Mucosa of stomach (tissue), 1 donor: ENCODE results near the gene C1orf21.

Experiments used
- H3K27me3 ChIP-seq: one replicate; pipeline ENCODE4 v1.7.0; 2013; ENCODE audit warnings: mild to moderate bottlenecking, low read length; ENCODE audit not compliant: control insufficient read depth, insufficient read depth
- H3K36me3 ChIP-seq: one replicate; pipeline ENCODE4 v1.7.0; 2013; ENCODE audit warnings: low read length; ENCODE audit not compliant: control insufficient read depth, insufficient read depth
- H3K4me1 ChIP-seq: one replicate; pipeline ENCODE4 v1.7.0; 2013; ENCODE audit warnings: mild to moderate bottlenecking, low read length; ENCODE audit not compliant: control insufficient read depth, insufficient read depth
- H3K4me3 ChIP-seq: one replicate; pipeline ENCODE4 v1.7.0; 2013; ENCODE audit warnings: low read length
- H3K9ac ChIP-seq: one replicate; pipeline ENCODE4 v1.7.0; 2013; ENCODE audit warnings: mild to moderate bottlenecking, low read length, moderate library complexity
- H3K9me3 ChIP-seq: one replicate; pipeline ENCODE4 v1.7.0; 2013; ENCODE audit warnings: mild to moderate bottlenecking, low read length, moderate library complexity; ENCODE audit not compliant: control insufficient read depth
- donor health status: Pancreatic carcinoma.

Gene C1orf21

DNA sequence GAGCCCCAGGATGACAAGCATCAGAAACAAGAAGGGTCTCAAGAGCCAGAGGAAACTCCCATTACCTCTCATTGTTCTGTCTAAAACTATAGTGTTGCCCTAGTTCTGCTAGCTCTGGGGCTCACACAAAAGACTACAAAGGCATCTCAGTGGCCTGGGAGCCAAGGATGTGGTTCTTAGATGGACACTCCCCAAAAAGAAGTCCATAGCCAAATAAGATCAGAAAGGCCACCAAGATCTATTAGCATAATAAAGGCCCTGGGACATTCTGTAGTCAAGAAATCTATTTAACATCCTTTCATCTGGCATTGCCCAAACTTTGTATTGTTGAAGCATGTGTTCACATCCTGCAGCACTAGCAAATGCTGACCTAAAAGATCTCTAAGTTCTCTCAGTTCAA, 268.4 kb downstream of the C1orf21 start:
- no peaks in the 10 kb centered on the region for H3K36me3 ChIP-seq
- no peaks in the 10 kb centered on the region for H3K27me3 ChIP-seq
- no peak overlapping the region for H3K4me3 ChIP-seq
- no peaks in the 10 kb centered on the region for H3K9me3 ChIP-seq
- H3K4me1 ChIP-seq = peaks cover 3% of the 10 kb centered on the region
- H3K9ac ChIP-seq = no peak overlapping the region

DNA sequence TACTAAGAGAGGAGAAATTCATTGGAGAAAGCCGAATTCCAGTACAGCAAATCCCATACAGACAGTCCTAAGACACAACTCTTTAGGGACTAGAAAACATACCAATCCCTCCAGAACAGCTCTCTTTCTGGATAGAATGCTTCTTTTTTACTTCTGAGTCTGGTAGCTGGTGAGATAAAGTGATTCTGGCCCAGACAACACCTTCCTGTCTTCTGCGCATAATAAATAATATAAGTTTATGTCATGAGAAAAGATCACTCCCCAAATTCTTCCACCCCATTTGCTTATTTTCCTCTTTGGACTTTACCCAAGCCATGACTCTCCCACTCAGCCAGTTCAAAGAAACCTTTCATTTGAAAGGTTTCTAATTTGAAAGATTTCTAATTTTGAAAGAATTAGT, 269.4 kb downstream of the C1orf21 start:
- Histone ChIP-seq H3K27me3 (no peaks in the 10 kb centered on the region), H3K36me3 (no peaks in the 10 kb centered on the region), H3K9me3 (no peaks in the 10 kb centered on the region), H3K4me3 (no peak overlapping the region), H3K9ac (no peak overlapping the region), H3K4me1 (no peaks in the 10 kb centered on the region)

GRCh38 chr1:184658055-184658454, 271.2 kb downstream of the C1orf21 start:
- Histone ChIP-seq H3K36me3 (no peaks in the 10 kb centered on the region), H3K4me1 (no peaks in the 10 kb centered on the region), H3K9ac (no peak overlapping the region)

GRCh38 chr1:184660462-184661191, 273.8 kb downstream of the C1orf21 start:
- H3K36me3 ChIP-seq = no peaks in the 10 kb centered on the region
- H3K9me3 ChIP-seq = no peaks in the 10 kb centered on the region
- peaks cover 5% of the 10 kb centered on the region for H3K4me1 ChIP-seq
- no peaks in the 10 kb centered on the region for H3K27me3 ChIP-seq
- H3K4me3 ChIP-seq = no peak overlapping the region
- no peak overlapping the region for H3K9ac ChIP-seq

More at GRCh38 chr1:184658055-184658454, 271.2 kb downstream of the C1orf21 start:
- H3K27me3 ChIP-seq = no peaks in the 10 kb centered on the region
- no peaks in the 10 kb centered on the region for H3K9me3 ChIP-seq
- no peak overlapping the region for H3K4me3 ChIP-seq

GRCh38 chr1:184661801-184662200, 275.0 kb downstream of the C1orf21 start:
- Histone ChIP-seq H3K4me3 (no peak overlapping the region), H3K36me3 (no peaks in the 10 kb centered on the region), H3K4me1 (peaks cover 5% of the 10 kb centered on the region), H3K27me3 (no peaks in the 10 kb centered on the region), H3K9me3 (no peaks in the 10 kb centered on the region), H3K9ac (no peak overlapping the region)

DNA sequence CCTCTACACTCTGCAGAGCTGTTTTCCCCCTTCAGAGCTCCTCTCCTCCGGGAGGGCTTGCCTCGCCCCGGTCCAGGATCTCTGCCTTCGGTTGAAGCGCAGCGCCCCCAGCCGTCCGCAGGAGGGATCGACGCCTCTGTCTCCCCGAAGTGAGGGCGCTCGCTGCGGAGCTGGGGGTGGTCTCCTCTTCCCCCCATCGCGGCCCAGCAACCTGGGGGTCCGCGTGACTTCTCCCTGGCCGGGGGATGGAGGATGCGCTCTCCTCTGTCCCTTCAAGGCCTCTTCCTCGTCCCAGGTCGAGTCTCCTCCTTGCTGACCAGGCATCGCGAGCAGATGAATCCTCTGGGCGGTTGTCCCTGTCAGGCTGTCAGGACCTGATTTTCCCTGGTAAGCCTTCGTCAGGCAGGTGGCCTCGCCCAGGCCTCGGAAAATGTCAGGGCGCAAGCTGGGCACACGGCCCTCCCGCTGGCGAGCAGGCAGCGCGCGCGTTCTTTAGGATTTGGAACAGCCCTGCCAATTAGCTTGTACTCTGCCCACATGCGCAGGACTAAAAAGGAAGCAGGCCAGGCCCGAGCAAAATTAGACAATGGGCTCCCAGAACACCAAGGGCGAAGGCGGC, 277.3 kb downstream of the C1orf21 start:
- Histone ChIP-seq H3K4me3 (peak overlapping the region; percentile 51), H3K9me3 (no peaks in the 10 kb centered on the region), H3K9ac (peak overlapping the region; percentile 56), H3K4me1 (peaks cover 5% of the 10 kb centered on the region), H3K36me3 (no peaks in the 10 kb centered on the region), H3K27me3 (no peaks in the 10 kb centered on the region)

- no peak overlapping the region for H3K9ac ChIP-seq
- peaks cover 5% of the 10 kb centered on the region for H3K4me1 ChIP-seq
- H3K9me3 ChIP-seq = no peaks in the 10 kb centered on the region
- H3K4me3 ChIP-seq = no peak overlapping the region
- no peaks in the 10 kb centered on the region for H3K27me3 ChIP-seq
- H3K36me3 ChIP-seq = no peaks in the 10 kb centered on the region
These were observed 277.8 kb downstream of the C1orf21 start for GRCh38 chr1:184664661-184665060.

DNA sequence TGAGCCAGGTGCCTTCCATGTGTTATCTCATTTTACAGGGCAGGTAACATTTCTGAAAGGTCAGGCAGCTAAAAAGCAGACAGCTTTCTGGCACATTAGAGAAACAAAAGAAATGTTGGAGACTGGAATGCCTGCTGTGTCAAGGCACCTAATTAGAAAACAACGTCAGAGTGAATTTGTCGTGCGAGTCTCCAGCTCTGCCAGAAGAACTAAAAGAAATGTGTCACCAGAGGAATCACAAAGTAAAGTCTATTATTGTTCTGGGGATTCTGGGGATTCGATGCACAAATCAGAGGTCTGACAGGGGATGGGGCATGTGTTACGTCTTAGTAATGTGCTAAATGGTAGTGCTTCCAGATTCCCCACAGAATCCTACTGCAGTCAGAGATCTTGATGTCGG, 278.5 kb downstream of the C1orf21 start:
- no peak overlapping the region for H3K4me3 ChIP-seq
- no peaks in the 10 kb centered on the region for H3K9me3 ChIP-seq
- H3K9ac ChIP-seq = no peak overlapping the region
- no peaks in the 10 kb centered on the region for H3K27me3 ChIP-seq
- peaks cover 5% of the 10 kb centered on the region for H3K4me1 ChIP-seq
- H3K36me3 ChIP-seq = no peaks in the 10 kb centered on the region

DNA sequence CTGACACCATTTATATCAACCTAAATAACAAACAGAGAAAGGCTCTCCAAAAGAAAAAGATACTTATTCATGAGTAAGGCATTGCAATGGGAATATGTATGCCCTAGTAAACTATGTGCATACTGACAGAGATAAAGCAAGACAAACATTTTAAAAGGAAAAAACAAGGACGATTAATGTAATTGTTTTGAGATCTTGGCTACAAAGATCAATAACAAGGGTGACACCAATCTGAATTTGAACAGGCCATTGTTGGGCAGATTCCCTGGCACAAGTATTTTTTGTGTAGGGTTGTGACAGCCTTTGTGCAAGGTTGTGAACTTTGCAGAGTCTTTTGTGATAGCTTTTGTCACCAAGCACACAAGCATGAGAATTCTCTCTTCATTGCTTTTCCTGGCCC, 282.6 kb downstream of the C1orf21 start:
- Histone ChIP-seq H3K9ac (no peak overlapping the region), H3K36me3 (no peaks in the 10 kb centered on the region), H3K27me3 (no peaks in the 10 kb centered on the region), H3K4me1 (no peaks in the 10 kb centered on the region), H3K9me3 (no peaks in the 10 kb centered on the region), H3K4me3 (no peak overlapping the region)

DNA sequence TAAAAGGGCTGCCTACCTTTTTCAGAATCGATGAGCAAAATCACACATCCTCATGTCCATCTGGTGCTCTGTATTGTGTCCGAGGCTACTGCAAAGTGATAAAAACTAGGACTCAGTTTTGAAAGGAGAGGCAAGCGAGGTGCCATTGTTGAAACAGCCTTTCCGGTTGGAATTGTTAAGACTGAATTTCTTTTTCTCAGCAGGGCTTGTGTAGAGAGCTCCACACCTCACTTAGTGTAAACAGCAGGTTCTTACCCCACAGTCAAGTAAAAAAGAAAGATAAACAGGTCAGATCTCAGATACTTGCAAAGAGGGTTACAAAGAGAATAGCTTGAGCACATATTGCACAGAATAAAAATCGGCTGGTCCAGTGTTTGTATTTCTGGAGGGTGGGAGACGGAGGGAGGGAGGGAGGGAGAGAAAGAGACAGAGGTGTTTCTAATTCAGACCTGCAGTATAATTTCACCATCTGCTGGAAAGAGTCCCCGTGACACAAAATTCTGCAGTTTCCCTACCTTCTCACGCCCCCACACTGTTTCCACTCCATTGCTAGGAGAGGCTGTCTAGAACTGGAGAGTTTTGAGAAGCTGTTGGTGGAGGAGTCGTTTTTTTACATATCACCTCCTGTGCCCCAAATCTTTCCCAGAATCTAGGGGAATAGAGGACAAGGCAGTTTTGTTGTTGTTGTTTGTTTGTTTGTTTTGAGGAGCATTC, 285.3 kb downstream of the C1orf21 start:
- Histone ChIP-seq H3K9me3 (no peaks in the 10 kb centered on the region), H3K4me1 (no peaks in the 10 kb centered on the region), H3K4me3 (no peak overlapping the region), H3K9ac (peak overlapping the region; percentile 32), H3K36me3 (no peaks in the 10 kb centered on the region), H3K27me3 (no peaks in the 10 kb centered on the region)

GRCh38 chr1:184673305-184673704, 286.5 kb downstream of the C1orf21 start:
- Histone ChIP-seq H3K4me1 (no peaks in the 10 kb centered on the region), H3K4me3 (no peak overlapping the region), H3K9ac (no peak overlapping the region), H3K27me3 (no peaks in the 10 kb centered on the region), H3K36me3 (no peaks in the 10 kb centered on the region), H3K9me3 (no peaks in the 10 kb centered on the region)

DNA sequence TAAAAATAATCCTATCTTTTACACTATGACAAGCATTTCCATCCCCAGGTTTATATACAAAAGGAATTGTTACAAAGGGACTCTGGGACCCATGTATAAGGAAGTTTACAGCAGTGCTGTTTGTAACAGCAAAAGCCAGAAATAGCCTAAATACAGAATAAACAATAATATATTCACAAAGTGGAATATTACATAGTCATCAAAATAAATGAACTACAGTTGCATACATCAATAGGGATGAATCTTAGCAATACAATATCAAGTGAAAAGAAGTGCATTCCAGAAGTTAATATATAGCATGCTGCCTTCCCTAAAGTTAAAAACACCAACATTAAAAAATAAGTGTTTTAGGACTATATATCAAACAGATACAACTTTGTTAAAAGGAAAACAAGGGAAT, 290.5 kb downstream of the C1orf21 start:
- Histone ChIP-seq H3K36me3 (no peaks in the 10 kb centered on the region), H3K27me3 (no peaks in the 10 kb centered on the region), H3K4me3 (no peak overlapping the region)

More for the DNA sequence above, 290.5 kb downstream of the C1orf21 start:
- Histone ChIP-seq H3K9ac (no peak overlapping the region), H3K9me3 (no peaks in the 10 kb centered on the region), H3K4me1 (no peaks in the 10 kb centered on the region)
